GM19328 (cell line): ENCODE results near the gene BACH2.
"Not testable (repeated sequence)": the region's sequence is repeated elsewhere in the genome, so short reads cannot be mapped to it uniquely, and the experiment has no call there.

Experiments used
- ATAC-seq: cut with Tn5 transposase; IDR thresholded peaks from one replicate; pipeline ENCODE4 v1.9.1; 2021; ENCODE audit warnings: mild to moderate bottlenecking, moderate library complexity; ENCODE audit not compliant: unreplicated experiment

The BACH2 gene

GRCh38 chr6:90186637-90187371 lies 109.8 kb downstream of the BACH2 start:
- no peak for ATAC-seq

GRCh38 chr6:90186026-90186425 lies 110.6 kb downstream of the BACH2 start:
- no peak for ATAC-seq

GRCh38 chr6:90184334-90185298 lies 112.0 kb downstream of the BACH2 start:
- no peak for ATAC-seq

GRCh38 chr6:90183587-90184333 lies 112.9 kb downstream of the BACH2 start:
- no peak for ATAC-seq

GRCh38 chr6:90180526-90180925 lies 116.1 kb downstream of the BACH2 start:
- ATAC-seq, result no peak

GRCh38 chr6:90179190-90180169 lies 117.2 kb downstream of the BACH2 start:
- ATAC-seq, result no peak

GRCh38 chr6:90178384-90178855 lies 118.2 kb downstream of the BACH2 start:
- no peak for ATAC-seq

GRCh38 chr6:90177544-90178383 lies 118.9 kb downstream of the BACH2 start:
- no peak for ATAC-seq

- ATAC-seq, result no peak
These were observed 120.8 kb downstream of the BACH2 start for GRCh38 chr6:90175627-90176538.

- no peak for ATAC-seq
These were observed 123.2 kb downstream of the BACH2 start for GRCh38 chr6:90173262-90173925.

GRCh38 chr6:90170601-90171000 lies 126.0 kb downstream of the BACH2 start:
- ATAC-seq, result no peak

- no peak for ATAC-seq
These were observed 127.3 kb downstream of the BACH2 start for GRCh38 chr6:90169374-90169773.

GRCh38 chr6:90168693-90169131 lies 127.9 kb downstream of the BACH2 start:
- ATAC-seq, result no peak

GRCh38 chr6:90167514-90168379 lies 128.9 kb downstream of the BACH2 start:
- ATAC-seq, result no peak

- ATAC-seq, result not testable (repeated sequence)
These were observed 130.3 kb downstream of the BACH2 start for GRCh38 chr6:90166155-90166924.
